Stimulated activated CD8-positive, alpha-beta memory T cell treated with anti-CD3 and anti-CD28 coated beads, Interleukin-12 subunit alpha, Interleukin-12 subunit beta, amount 100 ng/mL, for 4 hours (primary cell): ENCODE data around the gene DDA1.

Experiments
- DNase-seq: peaks from one replicate; pipeline ENCODE4 v3.0.0-alpha.2; 2020; ENCODE audit warnings: low read depth

The DDA1 gene

DNA sequence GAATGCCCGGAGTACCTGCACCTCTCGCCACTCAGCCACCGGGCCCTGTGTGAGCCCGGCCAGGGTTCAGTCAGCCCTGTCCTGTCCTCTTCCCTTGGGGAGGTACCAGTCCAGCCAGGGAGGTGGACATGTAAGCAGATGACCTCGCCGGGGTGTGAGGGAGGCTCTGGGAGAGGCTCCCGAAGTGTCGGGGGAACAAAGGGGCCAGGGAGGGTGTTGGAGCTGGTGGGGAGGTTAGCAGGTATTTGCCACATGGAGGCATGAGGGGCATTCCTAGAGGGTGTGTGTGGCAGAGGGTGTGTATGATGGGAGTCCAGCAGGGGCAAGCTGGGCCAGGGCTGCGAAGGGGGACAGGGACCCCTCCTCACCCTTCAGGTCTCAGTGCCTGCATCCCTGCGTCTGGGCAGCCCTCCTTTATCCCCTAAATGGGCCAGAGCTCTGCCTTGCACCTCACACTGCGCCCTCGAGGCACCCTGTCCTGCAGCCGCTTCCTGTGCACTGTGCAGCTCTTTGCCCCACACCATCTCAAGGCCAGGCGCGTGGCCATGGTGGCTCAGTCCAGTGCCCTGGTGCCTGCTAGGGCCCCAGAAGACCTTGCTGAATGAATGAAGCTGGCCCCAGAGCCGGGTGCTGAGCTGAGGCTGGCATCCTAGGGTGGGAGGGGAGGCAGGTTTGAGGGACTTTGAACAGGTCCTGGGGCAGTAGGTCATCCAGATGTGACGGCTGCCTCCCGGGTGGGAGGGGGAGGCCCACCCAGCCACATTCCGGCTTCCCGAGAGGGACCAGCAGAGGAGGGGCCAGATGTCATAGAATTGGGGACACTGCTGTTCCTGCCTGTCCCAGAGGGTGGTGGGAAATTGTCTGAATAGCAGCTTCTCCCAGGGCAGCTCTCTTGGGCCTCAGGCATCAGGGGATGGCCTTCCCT, 3.1 kb downstream of the DDA1 start:
- DNase-seq = no peak

DNA sequence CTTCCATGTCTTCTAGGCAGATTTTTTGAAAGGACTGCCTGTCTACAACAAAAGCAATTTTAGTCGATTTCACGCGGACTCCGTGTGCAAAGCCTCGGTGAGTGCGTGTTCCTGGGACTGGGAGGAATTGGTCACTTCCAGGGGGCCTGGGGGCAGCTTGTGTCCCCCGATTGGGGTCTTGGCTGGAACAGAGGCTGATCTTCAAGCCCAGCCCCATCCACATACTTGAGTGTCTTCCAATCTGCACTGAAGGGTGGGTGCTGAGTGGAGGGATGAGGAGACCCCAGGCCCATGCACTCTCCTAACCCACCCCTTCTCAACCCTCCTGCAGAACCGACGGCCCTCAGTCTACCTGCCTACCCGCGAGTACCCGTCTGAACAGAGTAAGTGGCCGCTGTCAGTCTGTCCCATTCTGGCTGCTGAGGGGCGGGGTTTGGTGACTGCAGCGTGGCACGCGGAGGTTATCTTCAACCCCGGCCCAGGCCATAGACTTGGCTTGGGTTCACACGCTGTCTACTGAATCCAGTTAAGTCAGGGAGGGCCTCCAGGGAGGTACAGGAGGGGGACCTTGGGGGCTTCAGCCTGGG, 4.7 kb downstream of the DDA1 start:
- DNase-seq = no peak

DNA sequence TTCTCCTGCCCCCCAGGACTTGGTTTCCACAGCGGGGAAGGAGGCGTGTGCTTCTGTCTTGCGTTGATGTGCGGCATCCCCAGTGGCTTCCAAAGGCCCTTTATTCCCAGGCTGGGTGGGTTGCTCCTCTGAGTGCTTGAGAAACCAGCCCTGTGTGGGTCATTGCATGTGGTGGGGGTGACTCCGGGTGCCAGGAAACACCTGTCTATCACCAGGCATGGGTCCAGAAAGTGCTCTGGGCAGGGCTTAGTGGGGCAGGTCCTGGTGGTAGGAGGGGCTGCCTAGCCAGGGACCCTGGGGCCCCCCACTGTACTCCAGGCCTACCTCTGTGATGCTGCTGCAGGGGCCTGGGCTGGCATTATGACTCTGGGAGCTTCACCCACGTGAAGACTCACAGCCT, 9.6 kb downstream of the DDA1 start:
- DNase-seq = no peak

- DNase-seq = no peak
Observed at GRCh38 chr19:17319473-17320238, 10.3 kb downstream of the DDA1 start.

DNA sequence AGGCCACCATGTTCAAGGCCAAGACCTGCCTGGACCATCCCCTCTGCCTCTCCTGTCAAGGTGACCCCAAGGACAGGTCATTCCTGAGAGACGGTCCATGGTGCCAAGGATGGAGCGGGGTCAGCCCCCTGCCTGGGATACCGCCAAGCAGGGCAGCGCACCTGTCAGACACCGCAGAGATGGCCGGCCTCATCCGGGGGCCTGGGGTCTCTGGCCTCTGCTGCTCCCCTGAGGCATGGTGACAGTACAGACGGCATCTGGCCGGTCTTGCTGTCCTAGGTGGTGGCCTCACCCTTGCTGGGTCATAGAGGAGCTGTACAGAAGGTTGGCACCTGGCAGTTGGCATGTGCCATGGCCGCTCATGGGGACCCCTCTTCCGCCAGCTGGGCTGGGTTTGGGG, 11.1 kb downstream of the DDA1 start:
- no peak for DNase-seq

DNA sequence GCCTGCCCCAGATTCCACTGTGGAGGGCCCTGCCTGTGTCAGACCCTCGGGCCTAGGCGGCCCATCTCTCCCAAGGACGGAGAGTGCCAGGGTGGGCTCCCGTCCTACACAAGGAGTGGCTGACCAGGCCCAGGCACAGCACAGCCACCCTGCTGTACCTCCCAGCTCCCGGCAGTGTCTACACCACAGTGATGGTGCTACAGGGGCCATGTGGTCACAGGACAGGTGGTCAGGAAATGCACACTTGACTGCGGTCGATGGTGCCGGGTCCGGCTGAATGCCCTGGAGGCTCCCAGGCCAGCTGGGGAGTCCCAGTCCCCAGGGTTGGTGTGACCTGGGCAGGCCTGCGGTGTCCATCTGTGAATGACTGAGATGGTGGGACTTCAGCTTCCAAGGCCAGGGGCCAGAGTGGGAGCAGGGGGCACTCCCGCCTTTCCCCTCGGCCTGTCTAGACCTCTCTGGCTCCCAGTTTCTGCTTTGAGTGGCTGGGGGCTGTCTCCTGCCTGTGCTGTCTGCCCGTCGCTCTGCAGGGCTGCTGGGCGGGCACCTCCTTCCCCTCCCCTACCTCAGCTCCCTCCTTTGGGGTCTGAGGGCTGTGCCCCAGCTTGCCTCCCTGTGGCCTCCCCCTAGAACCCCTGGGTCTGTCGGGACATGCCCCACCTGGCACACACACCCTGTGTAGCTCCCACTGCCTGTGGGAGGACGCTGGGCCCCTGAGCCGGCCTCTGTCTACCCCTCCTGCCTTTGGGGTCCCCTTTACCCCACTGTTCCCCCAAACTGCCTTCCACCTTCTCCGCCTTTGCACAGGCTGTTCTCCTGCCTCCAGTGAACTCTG, 12.5 kb downstream of the DDA1 start:
- no peak for DNase-seq

DNA sequence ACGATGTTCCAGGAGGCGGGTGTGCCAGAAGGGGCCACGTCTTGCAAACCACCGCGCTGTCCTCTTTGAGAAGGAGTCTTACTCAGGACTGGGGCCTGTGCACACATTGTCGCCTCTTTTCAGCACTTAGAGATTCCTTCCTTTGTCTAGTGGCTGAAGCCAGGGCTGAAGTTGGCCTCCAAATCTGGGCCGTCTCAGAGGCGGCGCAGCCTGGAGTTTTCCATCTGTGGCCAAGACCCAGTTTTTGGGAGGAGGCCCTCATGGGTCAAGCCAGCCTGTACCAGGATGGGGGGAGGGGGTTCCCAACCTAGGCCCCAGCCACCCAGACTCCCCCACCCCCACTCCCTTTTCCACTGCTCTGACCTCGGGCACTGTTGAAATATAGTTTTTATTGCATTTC, 13.5 kb downstream of the DDA1 start:
- no peak for DNase-seq

DNA sequence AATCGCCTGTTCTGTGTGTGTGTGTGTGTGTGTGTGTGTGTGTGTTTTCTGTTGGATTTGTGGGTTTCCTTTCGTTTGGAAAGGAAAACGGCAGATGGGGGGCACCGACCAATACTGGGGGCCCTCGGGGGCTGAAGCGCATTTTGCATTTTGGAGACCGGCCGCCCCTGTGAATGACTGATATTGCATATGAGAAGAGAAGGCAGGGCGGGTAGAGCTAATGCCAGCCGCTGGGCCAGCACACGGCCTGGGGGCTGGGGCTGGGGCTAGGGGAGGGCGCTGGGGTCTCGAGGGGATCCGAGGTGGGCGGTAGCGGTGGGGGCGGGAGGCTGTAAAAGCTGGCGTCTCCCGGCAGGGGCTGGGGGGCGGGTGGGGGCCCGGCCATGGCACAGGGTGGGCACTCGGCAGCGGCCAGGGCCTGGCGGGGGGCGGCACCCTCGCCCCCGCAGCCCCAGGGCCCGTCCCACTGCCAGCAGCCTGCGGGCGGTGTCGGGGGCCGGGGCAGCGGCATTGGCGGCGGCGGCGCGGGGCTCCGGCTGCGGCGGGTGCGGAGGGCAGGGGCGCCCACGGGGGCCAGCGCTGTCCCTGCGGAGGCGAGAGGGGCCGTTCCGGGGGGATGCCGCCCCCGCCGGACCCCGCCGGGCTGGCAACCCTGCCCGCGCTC, 14.1 kb downstream of the DDA1 start:
- DNase-seq = no peak

DNA sequence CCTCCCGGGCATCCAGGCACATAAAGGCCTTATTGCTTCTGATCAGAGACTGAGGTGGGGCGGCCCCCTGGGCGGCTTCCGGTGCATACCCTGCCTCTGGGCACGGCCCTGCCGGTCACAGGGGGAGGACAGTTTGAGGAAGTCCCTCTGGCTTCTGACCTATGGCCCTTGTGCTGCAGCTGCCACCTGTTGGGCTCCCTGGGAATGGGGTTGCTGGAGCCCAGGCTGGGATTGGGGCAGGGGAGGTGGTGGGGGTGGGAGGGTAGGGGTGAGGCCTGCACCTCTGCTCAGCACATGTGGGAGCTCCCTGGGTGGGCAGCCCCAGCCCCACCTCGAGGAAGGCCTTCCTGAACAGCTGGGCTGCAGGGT, 14.6 kb downstream of the DDA1 start:
- DNase-seq = no peak

DNA sequence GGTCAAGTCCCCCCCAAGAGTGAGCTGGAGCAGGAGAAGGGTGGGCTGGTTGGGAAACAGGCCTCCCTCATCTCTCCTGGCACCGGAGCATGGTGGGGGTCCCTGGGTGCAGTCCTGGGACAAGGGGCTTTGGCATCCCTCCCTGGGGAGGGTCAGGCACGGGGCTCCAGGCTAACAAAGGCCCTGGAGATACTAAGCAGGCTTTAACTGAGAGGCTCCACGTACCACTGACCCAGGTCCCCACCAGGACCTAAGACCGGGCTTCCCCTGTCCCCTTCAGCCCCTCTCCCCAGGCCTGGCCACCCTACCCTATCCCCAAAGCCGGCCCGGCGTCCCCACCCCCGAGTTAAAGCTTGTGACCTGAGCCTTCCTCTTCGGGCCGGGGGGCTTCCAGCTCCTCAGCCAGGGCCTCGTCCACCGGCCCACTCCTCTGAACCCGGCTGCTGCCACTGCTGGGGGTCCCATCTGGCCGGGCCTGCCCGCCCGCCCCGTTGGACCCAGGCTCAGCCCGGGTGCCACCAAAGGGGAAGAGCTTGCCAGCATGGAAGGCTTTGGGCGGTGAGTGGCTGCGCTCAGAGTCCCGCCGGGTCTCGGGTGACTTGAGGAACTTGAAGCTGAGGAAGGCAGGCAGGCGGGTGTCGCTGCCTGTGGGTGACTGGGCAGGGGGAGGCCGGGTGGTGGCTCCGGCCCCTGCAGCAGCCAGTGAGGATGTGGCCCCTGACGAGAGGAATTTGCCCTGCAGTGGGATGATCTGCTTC, 15.2 kb downstream of the DDA1 start:
- DNase-seq = no peak

DNA sequence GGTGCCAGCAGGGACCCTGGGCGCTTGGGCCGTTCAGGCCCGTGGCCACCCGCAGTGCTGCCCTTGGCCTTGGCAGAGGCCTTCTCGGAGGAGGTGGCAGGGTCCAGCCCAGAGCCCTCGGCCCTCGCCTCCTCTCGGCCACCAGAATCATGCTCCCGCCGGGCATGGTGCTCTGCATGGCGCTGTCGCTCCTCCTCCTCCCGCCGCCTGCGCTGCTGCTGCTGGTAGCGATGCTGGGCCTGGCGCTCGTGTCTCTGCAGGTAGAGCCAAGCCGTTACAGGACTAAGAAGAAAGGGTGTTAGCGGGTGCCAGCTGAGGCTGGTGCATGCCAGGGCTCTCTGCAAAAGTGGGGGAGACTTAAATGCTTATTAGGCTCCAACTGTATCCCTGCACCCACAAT, 15.8 kb downstream of the DDA1 start:
- DNase-seq = no peak

DNA sequence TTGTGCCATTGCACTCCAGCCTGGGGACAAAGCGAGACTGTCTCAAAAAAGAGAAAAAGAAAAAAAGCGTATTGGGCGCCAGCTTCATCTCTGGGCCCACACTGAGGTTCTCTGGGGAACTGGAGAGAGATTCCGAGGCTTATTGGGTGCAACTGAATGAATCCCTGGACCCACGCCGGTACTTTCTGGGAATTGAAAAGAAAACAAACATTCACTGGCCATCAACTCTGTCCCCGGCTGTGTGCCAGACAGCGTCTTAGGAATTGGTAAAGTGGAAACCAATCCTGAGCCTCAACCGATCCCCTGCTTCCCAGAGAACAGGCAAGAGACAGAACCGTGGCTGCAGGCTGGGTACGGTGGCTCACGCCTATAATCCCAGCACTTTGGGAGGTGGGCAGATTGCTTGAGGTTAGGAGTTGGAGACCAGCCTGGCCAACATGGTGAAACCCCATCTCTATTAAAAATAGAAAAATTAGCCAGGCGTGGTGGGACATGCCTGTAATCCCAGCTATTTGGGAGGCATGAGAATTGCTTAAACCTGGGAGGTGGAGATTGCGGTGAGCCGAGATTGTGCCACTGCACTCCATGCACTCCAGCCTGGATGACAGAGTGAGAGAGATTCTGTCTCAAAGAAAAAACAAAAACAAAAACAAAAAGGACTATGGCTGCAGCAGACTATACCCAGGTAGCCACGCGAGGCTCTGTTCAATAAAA, 16.7 kb downstream of the DDA1 start:
- no peak for DNase-seq

DNA sequence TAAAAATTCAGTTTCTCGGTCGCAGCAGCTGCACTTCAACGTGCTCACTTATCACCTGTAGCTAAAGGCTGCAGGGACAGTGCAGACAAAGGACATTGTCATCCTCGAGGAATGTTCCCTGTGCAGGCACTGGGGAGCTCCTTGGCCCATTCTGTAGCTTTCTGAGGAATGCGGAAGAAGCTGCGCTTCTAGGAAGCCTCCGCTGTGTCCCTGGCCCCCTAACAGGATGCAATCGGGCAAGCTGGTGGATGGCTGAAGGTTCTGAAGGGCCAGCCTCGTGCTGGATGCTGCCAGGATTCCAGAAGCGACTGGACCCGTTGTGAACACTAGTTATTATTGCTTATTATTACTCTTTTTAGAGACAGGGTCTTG, 17.2 kb downstream of the DDA1 start:
- no peak for DNase-seq

DNA sequence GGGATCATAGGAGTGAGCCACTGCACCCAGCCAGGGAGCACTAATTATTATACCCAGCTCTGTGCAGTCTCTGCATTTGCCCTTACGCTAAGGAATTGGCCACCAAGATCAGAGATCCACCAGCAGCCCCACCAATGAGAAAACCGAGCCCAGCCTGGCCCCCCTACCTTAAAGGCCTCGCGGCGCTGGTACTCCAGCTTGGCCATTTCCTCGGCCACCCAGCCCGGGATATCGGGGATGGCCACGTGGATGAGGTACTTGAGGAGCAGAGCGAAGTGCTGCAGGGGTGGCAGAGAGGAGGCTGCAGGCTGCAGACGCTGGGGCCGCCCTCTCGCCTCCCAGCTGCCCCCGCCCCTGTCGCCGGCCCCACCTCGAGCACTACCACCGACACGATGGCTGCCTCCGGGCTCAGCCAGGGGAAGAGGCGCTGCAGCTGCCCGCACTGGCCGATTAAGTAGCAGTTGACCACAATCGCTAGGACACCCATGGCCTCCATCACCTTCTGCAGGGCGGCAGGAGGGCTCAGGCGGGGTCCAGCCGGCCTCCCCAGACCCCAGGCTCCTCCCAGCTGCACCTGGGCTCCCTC, 17.8 kb downstream of the DDA1 start:
- DNase-seq = no peak

DNA sequence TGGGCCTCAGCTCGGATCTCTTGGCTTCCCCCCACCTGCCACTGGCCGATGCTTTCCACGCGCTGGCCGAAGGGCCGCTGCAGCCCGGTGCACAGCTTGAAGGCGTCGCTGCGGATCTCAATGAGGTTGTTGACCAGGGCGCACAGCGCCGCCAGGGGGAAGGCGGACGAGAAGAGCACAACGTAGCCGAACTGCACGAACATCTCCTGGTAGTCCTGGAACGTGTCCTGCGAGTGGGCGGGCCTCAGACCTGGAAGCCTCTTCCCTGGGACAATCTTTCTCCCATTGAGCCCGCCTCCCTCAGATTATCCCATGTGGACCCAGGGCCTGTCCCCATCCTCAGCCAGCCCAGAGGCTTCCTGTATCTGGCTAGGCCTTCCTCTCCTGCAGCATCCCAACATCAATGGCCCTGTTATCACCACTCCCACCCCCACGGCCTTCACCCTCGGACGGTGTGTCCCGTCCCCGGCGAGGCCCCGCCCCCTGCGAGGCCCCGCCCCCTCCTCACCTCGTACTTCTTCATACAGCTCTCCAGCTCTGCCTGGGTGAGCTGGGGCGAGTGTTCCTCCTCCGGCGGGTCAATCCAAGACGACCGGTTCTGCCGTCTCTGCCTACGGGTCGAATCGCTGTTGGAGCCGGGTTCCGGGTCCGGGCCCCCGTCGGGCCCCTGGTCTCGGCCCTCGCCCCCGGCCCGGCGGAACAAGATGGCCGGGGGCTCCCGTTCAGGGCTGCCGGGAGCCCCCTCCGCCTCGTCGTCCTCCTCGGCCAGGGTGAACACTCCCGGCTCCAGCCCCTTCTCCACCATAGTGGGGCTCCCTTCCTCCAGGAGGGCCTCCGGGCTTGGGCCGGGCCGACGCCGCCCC, 18.5 kb downstream of the DDA1 start:
- peak; percentile 43 for DNase-seq

DNA sequence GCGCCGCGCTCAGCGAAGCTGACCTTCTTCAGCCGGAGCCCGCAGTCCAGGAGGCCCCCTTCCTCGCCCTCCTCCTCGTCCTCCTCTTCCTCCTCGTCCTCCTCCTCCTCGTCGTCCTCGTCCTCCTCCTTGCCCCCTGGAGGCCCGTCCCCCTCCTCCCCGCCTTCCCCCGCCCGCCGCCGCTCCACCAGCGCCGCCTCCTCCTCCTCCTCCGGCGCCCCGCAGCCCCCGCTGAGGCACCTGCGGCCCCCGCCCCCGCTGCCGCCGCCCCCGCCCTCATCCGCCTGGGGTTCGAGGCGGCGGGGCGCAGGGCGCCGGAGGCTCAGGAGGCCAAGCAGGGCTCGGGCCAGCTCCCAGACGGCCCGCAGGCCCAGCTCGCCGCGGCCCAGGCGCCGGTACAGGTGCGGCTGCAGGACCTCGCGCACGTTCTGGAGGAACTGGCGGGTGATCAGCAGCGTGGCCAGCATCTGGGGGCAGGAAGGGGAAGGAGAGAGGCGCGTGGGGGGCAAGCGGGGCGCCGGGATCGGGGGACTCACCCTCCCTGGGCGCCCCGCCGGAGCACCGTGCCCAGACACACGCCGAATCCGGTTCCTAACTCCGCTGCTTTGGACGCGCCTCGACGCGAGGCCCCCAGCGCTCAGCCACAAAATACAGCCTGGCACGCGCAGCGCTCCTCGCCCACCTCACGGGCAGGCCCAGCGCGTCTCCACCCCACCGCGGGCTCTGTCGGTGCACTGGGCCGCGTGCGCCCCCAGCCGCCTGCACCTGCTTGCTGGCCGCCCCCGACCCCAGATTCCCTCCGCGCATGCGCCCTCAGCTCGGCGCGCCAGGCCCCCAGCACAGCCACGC, 19.4 kb downstream of the DDA1 start:
- peak; percentile 33 for DNase-seq

GRCh38 chr19:17329366-17330261, 20.3 kb downstream of the DDA1 start:
- DNase-seq = no peak
